A549 (cell line): ENCODE results near the gene RGMB.

ENCODE experiments used
- CHD2 ChIP-seq: fragments of 150-350 bp; IDR thresholded peaks from 2 replicates; pipeline ENCODE4 v1.6.1; 2014; ENCODE audit warnings: low read length; ENCODE audit not compliant: partially characterized antibody
- EP300 ChIP-seq, 2 experiments: fragments of >200 bp; sonication (Bioruptor Twin); formaldehyde crosslinking; IDR thresholded peaks; 2 replicates in 1 of 2; 3 replicates in 1 of 2; pipeline ENCODE4 v1.6.1; 2016 to 2017
- FOSL2 ChIP-seq, 2 experiments: fragments of 450-650 bp in 1 of 2; fragments of >200 bp in 1 of 2; sonication (Bioruptor Twin) in 1 of 2; formaldehyde crosslinking; IDR thresholded peaks; 2 replicates each; pipeline versions ENCODE4 v1.5.0 to v1.6.1; 2016 to 2020; ENCODE audit warnings: mild to moderate bottlenecking in 1 of 2, moderate library complexity in 1 of 2
- HDAC2 ChIP-seq: fragments of 200-600 bp; sonication (generic); IDR thresholded peaks from 2 replicates; pipeline ENCODE4 v1.6.1; 2016
- HEYL ChIP-seq: fragments of 250-450 bp; sonication (Bioruptor Pico); IDR thresholded peaks from 2 replicates; pipeline ENCODE4 v1.8.0; 2021; ENCODE audit warnings: mild to moderate bottlenecking, moderate library complexity
- JUN ChIP-seq, 2 experiments: fragments of >200 bp; sonication (Bioruptor Twin); formaldehyde crosslinking; IDR thresholded peaks; 2 replicates in 1 of 2; 3 replicates in 1 of 2; pipeline ENCODE4 v1.6.1; 2016 to 2017
- NFE2L2 ChIP-seq: fragments of 150-350 bp; conservative IDR thresholded peaks from 2 replicates; pipeline ENCODE4 v1.6.1; 2014; ENCODE audit warnings: low read length
- POLR2A ChIP-seq: IDR thresholded peaks from 2 replicates; pipeline ENCODE4 v1.6.1; 2012; ENCODE audit warnings: mild to moderate bottlenecking, low read length
- RAD21 ChIP-seq, 2 experiments: fragments of >200 bp in 1 of 2; sonication (Bioruptor Twin) in 1 of 2; formaldehyde crosslinking in 1 of 2; IDR thresholded peaks in 1 of 2; conservative IDR thresholded peaks in 1 of 2; 2 replicates in 1 of 2; 3 replicates in 1 of 2; pipeline ENCODE4 v1.6.1; 2012 to 2018; ENCODE audit warnings: inconsistent platforms in 1 of 2
- TP53 ChIP-seq: fragments of 250-450 bp; sonication (Bioruptor Pico); IDR thresholded peaks from 2 replicates; pipeline ENCODE4 v1.5.0; 2021; ENCODE audit warnings: mild to moderate bottlenecking, moderate library complexity
- TF ChIP-seq, protein P1 (sequence below): fragments of >200 bp; sonication (Bioruptor Twin); formaldehyde crosslinking; IDR thresholded peaks from 3 replicates; pipeline ENCODE4 v1.5.1; 2016
- TF ChIP-seq, protein P2 (sequence below): fragments of 200-600 bp; sonication (generic); IDR thresholded peaks from 2 replicates; pipeline ENCODE4 v1.6.1; 2016; ENCODE audit warnings: antibody characterized with exemption, mild to moderate bottlenecking, moderate library complexity

DNA sequence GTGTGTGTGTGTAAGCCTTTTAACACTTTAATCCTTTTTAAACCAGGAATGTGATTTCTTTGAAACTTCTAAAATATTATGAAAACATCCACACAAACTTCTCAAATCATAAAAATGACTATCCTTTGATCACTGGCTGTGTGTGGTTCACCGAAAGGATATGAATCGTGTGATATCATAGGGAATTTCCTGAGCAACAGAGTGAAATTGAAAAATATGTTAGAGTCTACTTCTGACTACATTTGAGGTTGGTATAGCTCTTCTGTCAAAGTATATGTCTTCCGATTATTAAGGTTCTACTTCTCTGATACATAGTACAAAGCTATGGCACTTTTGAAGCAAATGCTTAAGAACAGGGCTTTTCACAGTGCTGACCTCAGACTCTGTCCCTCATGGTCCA, 40.3 kb downstream of the RGMB start:
- TF ChIP-seq CHD2 (no peak), POLR2A (no peak), NFE2L2 (no peak), HEYL (CRISPR knock-in tag) (no peak), RAD21 (conservative IDR thresholded peaks at IDR 0.05 in 1 of 2, IDR thresholded peaks at IDR 0.05 in 1 of 2) (no peak), HDAC2 (no peak), FOSL2 (IDR thresholded peaks at IDR 0.05) (no peak), FOSL2 (CRISPR knock-in tag; IDR thresholded peaks at IDR 0.05) (no peak), TP53 (CRISPR knock-in tag) (no peak), JUN (IDR thresholded peaks at IDR 0.05) (no peak), EP300 (IDR thresholded peaks at IDR 0.05) (no peak)
- TF ChIP-seq, protein P1, sequence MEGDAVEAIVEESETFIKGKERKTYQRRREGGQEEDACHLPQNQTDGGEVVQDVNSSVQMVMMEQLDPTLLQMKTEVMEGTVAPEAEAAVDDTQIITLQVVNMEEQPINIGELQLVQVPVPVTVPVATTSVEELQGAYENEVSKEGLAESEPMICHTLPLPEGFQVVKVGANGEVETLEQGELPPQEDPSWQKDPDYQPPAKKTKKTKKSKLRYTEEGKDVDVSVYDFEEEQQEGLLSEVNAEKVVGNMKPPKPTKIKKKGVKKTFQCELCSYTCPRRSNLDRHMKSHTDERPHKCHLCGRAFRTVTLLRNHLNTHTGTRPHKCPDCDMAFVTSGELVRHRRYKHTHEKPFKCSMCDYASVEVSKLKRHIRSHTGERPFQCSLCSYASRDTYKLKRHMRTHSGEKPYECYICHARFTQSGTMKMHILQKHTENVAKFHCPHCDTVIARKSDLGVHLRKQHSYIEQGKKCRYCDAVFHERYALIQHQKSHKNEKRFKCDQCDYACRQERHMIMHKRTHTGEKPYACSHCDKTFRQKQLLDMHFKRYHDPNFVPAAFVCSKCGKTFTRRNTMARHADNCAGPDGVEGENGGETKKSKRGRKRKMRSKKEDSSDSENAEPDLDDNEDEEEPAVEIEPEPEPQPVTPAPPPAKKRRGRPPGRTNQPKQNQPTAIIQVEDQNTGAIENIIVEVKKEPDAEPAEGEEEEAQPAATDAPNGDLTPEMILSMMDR = no peak
- TF ChIP-seq, protein P2, sequence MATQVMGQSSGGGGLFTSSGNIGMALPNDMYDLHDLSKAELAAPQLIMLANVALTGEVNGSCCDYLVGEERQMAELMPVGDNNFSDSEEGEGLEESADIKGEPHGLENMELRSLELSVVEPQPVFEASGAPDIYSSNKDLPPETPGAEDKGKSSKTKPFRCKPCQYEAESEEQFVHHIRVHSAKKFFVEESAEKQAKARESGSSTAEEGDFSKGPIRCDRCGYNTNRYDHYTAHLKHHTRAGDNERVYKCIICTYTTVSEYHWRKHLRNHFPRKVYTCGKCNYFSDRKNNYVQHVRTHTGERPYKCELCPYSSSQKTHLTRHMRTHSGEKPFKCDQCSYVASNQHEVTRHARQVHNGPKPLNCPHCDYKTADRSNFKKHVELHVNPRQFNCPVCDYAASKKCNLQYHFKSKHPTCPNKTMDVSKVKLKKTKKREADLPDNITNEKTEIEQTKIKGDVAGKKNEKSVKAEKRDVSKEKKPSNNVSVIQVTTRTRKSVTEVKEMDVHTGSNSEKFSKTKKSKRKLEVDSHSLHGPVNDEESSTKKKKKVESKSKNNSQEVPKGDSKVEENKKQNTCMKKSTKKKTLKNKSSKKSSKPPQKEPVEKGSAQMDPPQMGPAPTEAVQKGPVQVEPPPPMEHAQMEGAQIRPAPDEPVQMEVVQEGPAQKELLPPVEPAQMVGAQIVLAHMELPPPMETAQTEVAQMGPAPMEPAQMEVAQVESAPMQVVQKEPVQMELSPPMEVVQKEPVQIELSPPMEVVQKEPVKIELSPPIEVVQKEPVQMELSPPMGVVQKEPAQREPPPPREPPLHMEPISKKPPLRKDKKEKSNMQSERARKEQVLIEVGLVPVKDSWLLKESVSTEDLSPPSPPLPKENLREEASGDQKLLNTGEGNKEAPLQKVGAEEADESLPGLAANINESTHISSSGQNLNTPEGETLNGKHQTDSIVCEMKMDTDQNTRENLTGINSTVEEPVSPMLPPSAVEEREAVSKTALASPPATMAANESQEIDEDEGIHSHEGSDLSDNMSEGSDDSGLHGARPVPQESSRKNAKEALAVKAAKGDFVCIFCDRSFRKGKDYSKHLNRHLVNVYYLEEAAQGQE = no peak
